ENCODE results near the gene COX7A2L. TPM values are rescaled to one million over a fixed set of nuclear protein-coding genes. Genes with fewer than 3 reads are reported as not detected.
A peak's percentile ranks its signal among the peaks of the same experiment; 100 is the strongest.

The COX7A2L gene
- total RNA-seq (2021) (141 and 144 TPM in 2 replicates), Bru-seq, nascent RNA (percentile 86 among the genes with signal in this experiment), BruChase-seq, experiment 1, labeled RNA remaining after a 2-hour chase (percentile 90 among the genes with signal in this experiment), BruChase-seq, experiment 2, labeled RNA remaining after a 6-hour chase (percentile 87 among the genes with signal in this experiment)
- long read RNA-seq, transcript COX7A2L-201 (3 exons, 1,112 nt): major isoform, 416 of 439 reads
- long read RNA-seq, partial matches to known transcripts: 0 of 439 reads
- long read RNA-seq, other reads (novel, unspliced or antisense): 21 of 439 reads

GRCh38 chr2:42360890-42361727, at the start of gene COX7A2L:
Gene COX7A2L (minus strand): TSS chr2:42361217. CDS start chr2:42361161, 56 bp downstream.
- intact Hi-C loops (cut with micrococcal nuclease; ENCODE audit: unreplicated experiment): loop anchor here (1.0 to 5.0 kb wide), 4 partner anchors 19 to 451 kb away; no protein-coding TSS in a partner anchor
- peak within 1 kb of the TSS; percentile 89 for H3K4me3 ChIP-seq
- peaks cover 27% of the 10 kb centered on the region for H3K4me1 ChIP-seq (replicated peaks; ENCODE audit: insufficient read depth)
- peak; percentile 91 to 97 for DNase-seq
- BruUV-seq (replicated peaks): no TSS peak
- TF ChIP-seq, protein P1, sequence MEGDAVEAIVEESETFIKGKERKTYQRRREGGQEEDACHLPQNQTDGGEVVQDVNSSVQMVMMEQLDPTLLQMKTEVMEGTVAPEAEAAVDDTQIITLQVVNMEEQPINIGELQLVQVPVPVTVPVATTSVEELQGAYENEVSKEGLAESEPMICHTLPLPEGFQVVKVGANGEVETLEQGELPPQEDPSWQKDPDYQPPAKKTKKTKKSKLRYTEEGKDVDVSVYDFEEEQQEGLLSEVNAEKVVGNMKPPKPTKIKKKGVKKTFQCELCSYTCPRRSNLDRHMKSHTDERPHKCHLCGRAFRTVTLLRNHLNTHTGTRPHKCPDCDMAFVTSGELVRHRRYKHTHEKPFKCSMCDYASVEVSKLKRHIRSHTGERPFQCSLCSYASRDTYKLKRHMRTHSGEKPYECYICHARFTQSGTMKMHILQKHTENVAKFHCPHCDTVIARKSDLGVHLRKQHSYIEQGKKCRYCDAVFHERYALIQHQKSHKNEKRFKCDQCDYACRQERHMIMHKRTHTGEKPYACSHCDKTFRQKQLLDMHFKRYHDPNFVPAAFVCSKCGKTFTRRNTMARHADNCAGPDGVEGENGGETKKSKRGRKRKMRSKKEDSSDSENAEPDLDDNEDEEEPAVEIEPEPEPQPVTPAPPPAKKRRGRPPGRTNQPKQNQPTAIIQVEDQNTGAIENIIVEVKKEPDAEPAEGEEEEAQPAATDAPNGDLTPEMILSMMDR (conservative IDR thresholded peaks at IDR 0.05): no peak
- TF ChIP-seq EZH2 (IDR thresholded peaks at IDR 0.05; ENCODE audit: low read depth): no peak
- no peaks in the 10 kb centered on the region for H3K36me3 ChIP-seq (ENCODE audit: low read depth)
- H3K9me3 ChIP-seq (ENCODE audit: insufficient read depth, low read depth): no peaks in the 10 kb centered on the region
- 0 out of 2 replicates have a peak, but pooled peaks cover 4% of the 10 kb centered on the region for H4K20me1 ChIP-seq (ENCODE audit: insufficient read depth)
- peaks cover 5% of the 10 kb centered on the region; the same call in 1 of the 2 replicates for H3F3A ChIP-seq (ENCODE audit: insufficient read depth, low read depth)
- no peaks in the 10 kb centered on the region for H3K27me3 ChIP-seq (ENCODE audit: insufficient read depth, low read depth)
- H3K79me2 ChIP-seq (ENCODE audit: low read depth): peaks cover 49% of the 10 kb centered on the region
- ChIA-PET POLR2A (ENCODE audit: unreplicated experiment) (no interaction called here), CTCF (no interaction called here)
- H3K9me2 ChIP-seq (ENCODE audit: insufficient read depth): no peaks in the 10 kb centered on the region
- H3K27ac ChIP-seq: peak within 1 kb of the TSS; percentile 75
- peak within 1 kb of the TSS; percentile 83 for H2AFZ ChIP-seq
- peak within 1 kb of the TSS; percentile 98 for H3K4me2 ChIP-seq

- no peaks in the 10 kb centered on the region for H3F3A ChIP-seq (ENCODE audit: insufficient read depth, low read depth)
- TF ChIP-seq, protein P1 (conservative IDR thresholded peaks at IDR 0.05): no peak
- no peak for TF ChIP-seq EZH2 (IDR thresholded peaks at IDR 0.05; ENCODE audit: low read depth)
- no peaks in the 10 kb centered on the region for H4K20me1 ChIP-seq (ENCODE audit: insufficient read depth)
- intact Hi-C loops (cut with micrococcal nuclease; ENCODE audit: unreplicated experiment): no loop called here
- ChIA-PET CTCF (no interaction called here), POLR2A (ENCODE audit: unreplicated experiment) (no interaction called here)
- no peaks in the 10 kb centered on the region for H3K79me2 ChIP-seq (ENCODE audit: low read depth)
- BruUV-seq (replicated peaks): no TSS peak
- H3K36me3 ChIP-seq (ENCODE audit: low read depth): no peaks in the 10 kb centered on the region
- H3K9me2 ChIP-seq (ENCODE audit: insufficient read depth): no peaks in the 10 kb centered on the region
- H3K27me3 ChIP-seq (ENCODE audit: insufficient read depth, low read depth): no peaks in the 10 kb centered on the region
- no peaks in the 10 kb centered on the region for H3K4me1 ChIP-seq (replicated peaks; ENCODE audit: insufficient read depth)
- H3K27ac ChIP-seq: no peak overlapping the region
- no peak overlapping the region for H3K4me2 ChIP-seq
- H3K9me3 ChIP-seq (ENCODE audit: insufficient read depth, low read depth): no peaks in the 10 kb centered on the region
- H2AFZ ChIP-seq: no peak overlapping the region
- DNase-seq: no peak
- H3K4me3 ChIP-seq: no peak overlapping the region
Measured at GRCh38 chr2:42408009-42408408, 47.0 kb upstream of the COX7A2L start.

DNA sequence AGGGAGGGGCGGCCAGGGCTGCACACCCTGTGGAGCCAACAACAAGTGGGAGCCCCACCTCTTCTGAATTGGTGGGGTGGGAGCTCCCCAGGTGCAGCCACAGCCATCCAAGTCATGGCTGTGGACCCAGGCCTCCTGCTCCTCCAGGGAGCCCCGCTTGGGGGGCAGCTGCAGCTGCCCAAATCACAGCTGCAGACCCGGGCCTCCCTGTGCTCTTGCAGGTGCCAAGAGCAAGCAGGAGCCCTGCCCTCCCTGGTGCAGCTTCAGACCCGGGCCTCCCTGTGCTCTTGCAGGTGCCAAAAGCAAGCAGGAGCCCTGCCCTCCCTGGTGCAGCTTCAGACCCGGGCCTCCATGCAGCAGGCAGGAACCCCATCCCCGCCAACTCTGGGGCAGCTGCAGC, 46.5 kb upstream of the COX7A2L start:
- intact Hi-C loops (cut with micrococcal nuclease; ENCODE audit: unreplicated experiment): no loop called here
- POLR2A ChIA-PET (ENCODE audit: unreplicated experiment): no interaction called here
- TF ChIP-seq, protein P1 (conservative IDR thresholded peaks at IDR 0.05): no peak
- TF ChIP-seq EZH2 (IDR thresholded peaks at IDR 0.05; ENCODE audit: low read depth): no peak
- Histone ChIP-seq H3K36me3 (ENCODE audit: low read depth) (no peaks in the 10 kb centered on the region), H2AFZ (no peak overlapping the region), H3K27ac (no peak overlapping the region), H3K9me2 (ENCODE audit: insufficient read depth) (no peaks in the 10 kb centered on the region), H3F3A (ENCODE audit: insufficient read depth, low read depth) (no peaks in the 10 kb centered on the region), H4K20me1 (ENCODE audit: insufficient read depth) (no peaks in the 10 kb centered on the region), H3K4me2 (no peak overlapping the region), H3K4me1 (replicated peaks; ENCODE audit: insufficient read depth) (no peaks in the 10 kb centered on the region), H3K9me3 (ENCODE audit: insufficient read depth, low read depth) (no peaks in the 10 kb centered on the region), H3K4me3 (no peak overlapping the region), H3K27me3 (ENCODE audit: insufficient read depth, low read depth) (no peaks in the 10 kb centered on the region), H3K79me2 (ENCODE audit: low read depth) (no peaks in the 10 kb centered on the region)
- CTCF ChIA-PET: no interaction called here
- no peak for DNase-seq
- BruUV-seq (replicated peaks): no TSS peak
